ENCODE measurements around the gene CNTNAP2.

The CNTNAP2 gene

GRCh38 chr7:147240468-147240867, 1123.9 kb downstream of the CNTNAP2 start:
- no peak overlapping the region for H3K4me3 ChIP-seq (ENCODE audit: low read length)

GRCh38 chr7:147245274-147245673, 1128.7 kb downstream of the CNTNAP2 start:
- H3K36me3 ChIP-seq (ENCODE audit: control insufficient read depth, insufficient read depth, low read length), result no peaks in the 10 kb centered on the region
- H3K27me3 ChIP-seq (ENCODE audit: control insufficient read depth, insufficient read depth, low read length), result no peaks in the 10 kb centered on the region
- H3K4me3 ChIP-seq (ENCODE audit: low read length), result no peak overlapping the region
- H3K4me1 ChIP-seq (ENCODE audit: control insufficient read depth, insufficient read depth, low read length), result no peaks in the 10 kb centered on the region
- H3K9ac ChIP-seq (ENCODE audit: low read length), result no peak overlapping the region
- H3K27ac ChIP-seq (ENCODE audit: low read depth, low read length), result no peak overlapping the region

More at GRCh38 chr7:147240468-147240867, 1123.9 kb downstream of the CNTNAP2 start:
- H3K9ac ChIP-seq (ENCODE audit: low read length), result no peak overlapping the region
- no peak overlapping the region for H3K27ac ChIP-seq (ENCODE audit: low read depth, low read length)
- no peaks in the 10 kb centered on the region for H3K4me1 ChIP-seq (ENCODE audit: control insufficient read depth, insufficient read depth, low read length)
- H3K36me3 ChIP-seq (ENCODE audit: control insufficient read depth, insufficient read depth, low read length), result no peaks in the 10 kb centered on the region
- H3K27me3 ChIP-seq (ENCODE audit: control insufficient read depth, insufficient read depth, low read length), result no peaks in the 10 kb centered on the region

- Histone ChIP-seq H3K36me3 (ENCODE audit: control insufficient read depth, insufficient read depth, low read length) (no peaks in the 10 kb centered on the region), H3K27me3 (ENCODE audit: control insufficient read depth, insufficient read depth, low read length) (no peaks in the 10 kb centered on the region)
Observed at GRCh38 chr7:147249956-147250355, 1133.4 kb downstream of the CNTNAP2 start.

GRCh38 chr7:147251751-147252325, 1135.2 kb downstream of the CNTNAP2 start:
- no peaks in the 10 kb centered on the region for H3K4me1 ChIP-seq (ENCODE audit: control insufficient read depth, insufficient read depth, low read length)
- H3K27ac ChIP-seq (ENCODE audit: low read depth, low read length), result no peak overlapping the region
- no peaks in the 10 kb centered on the region for H3K27me3 ChIP-seq (ENCODE audit: control insufficient read depth, insufficient read depth, low read length)
- H3K4me3 ChIP-seq (ENCODE audit: low read length), result no peak overlapping the region
- H3K9ac ChIP-seq (ENCODE audit: low read length), result no peak overlapping the region
- no peaks in the 10 kb centered on the region for H3K36me3 ChIP-seq (ENCODE audit: control insufficient read depth, insufficient read depth, low read length)

More at GRCh38 chr7:147249956-147250355, 1133.4 kb downstream of the CNTNAP2 start:
- Histone ChIP-seq H3K27ac (ENCODE audit: low read depth, low read length) (no peak overlapping the region), H3K4me1 (ENCODE audit: control insufficient read depth, insufficient read depth, low read length) (no peaks in the 10 kb centered on the region), H3K4me3 (ENCODE audit: low read length) (no peak overlapping the region), H3K9ac (ENCODE audit: low read length) (no peak overlapping the region)

- Histone ChIP-seq H3K36me3 (ENCODE audit: control insufficient read depth, insufficient read depth, low read length) (no peaks in the 10 kb centered on the region), H3K9ac (ENCODE audit: low read length) (no peak overlapping the region), H3K4me3 (ENCODE audit: low read length) (no peak overlapping the region)
Observed at GRCh38 chr7:147261693-147262092, 1145.1 kb downstream of the CNTNAP2 start.

GRCh38 chr7:147265528-147265927, 1148.9 kb downstream of the CNTNAP2 start:
- no peak overlapping the region for H3K27ac ChIP-seq (ENCODE audit: low read depth, low read length)
- H3K36me3 ChIP-seq (ENCODE audit: control insufficient read depth, insufficient read depth, low read length), result no peaks in the 10 kb centered on the region

More at GRCh38 chr7:147261693-147262092, 1145.1 kb downstream of the CNTNAP2 start:
- no peaks in the 10 kb centered on the region for H3K4me1 ChIP-seq (ENCODE audit: control insufficient read depth, insufficient read depth, low read length)
- no peak overlapping the region for H3K27ac ChIP-seq (ENCODE audit: low read depth, low read length)
- no peaks in the 10 kb centered on the region for H3K27me3 ChIP-seq (ENCODE audit: control insufficient read depth, insufficient read depth, low read length)

GRCh38 chr7:147276106-147276505, 1159.5 kb downstream of the CNTNAP2 start:
- no peak overlapping the region for H3K9ac ChIP-seq (ENCODE audit: low read length)
- H3K4me3 ChIP-seq (ENCODE audit: low read length), result no peak overlapping the region
- H3K27ac ChIP-seq (ENCODE audit: low read depth, low read length), result no peak overlapping the region
- H3K27me3 ChIP-seq (ENCODE audit: control insufficient read depth, insufficient read depth, low read length), result no peaks in the 10 kb centered on the region
- H3K36me3 ChIP-seq (ENCODE audit: control insufficient read depth, insufficient read depth, low read length), result no peaks in the 10 kb centered on the region
- H3K4me1 ChIP-seq (ENCODE audit: control insufficient read depth, insufficient read depth, low read length), result no peaks in the 10 kb centered on the region

More at GRCh38 chr7:147265528-147265927, 1148.9 kb downstream of the CNTNAP2 start:
- Histone ChIP-seq H3K4me3 (ENCODE audit: low read length) (no peak overlapping the region), H3K27me3 (ENCODE audit: control insufficient read depth, insufficient read depth, low read length) (no peaks in the 10 kb centered on the region), H3K4me1 (ENCODE audit: control insufficient read depth, insufficient read depth, low read length) (no peaks in the 10 kb centered on the region), H3K9ac (ENCODE audit: low read length) (no peak overlapping the region)

- Histone ChIP-seq H3K9ac (ENCODE audit: low read length) (no peak overlapping the region), H3K36me3 (ENCODE audit: control insufficient read depth, insufficient read depth, low read length) (no peaks in the 10 kb centered on the region), H3K27me3 (ENCODE audit: control insufficient read depth, insufficient read depth, low read length) (no peaks in the 10 kb centered on the region), H3K27ac (ENCODE audit: low read depth, low read length) (no peak overlapping the region), H3K4me1 (ENCODE audit: control insufficient read depth, insufficient read depth, low read length) (no peaks in the 10 kb centered on the region), H3K4me3 (ENCODE audit: low read length) (no peak overlapping the region)
Observed at GRCh38 chr7:147276783-147277370, 1160.3 kb downstream of the CNTNAP2 start.

GRCh38 chr7:147279514-147279913, 1162.9 kb downstream of the CNTNAP2 start:
- Histone ChIP-seq H3K27me3 (ENCODE audit: control insufficient read depth, insufficient read depth, low read length) (no peaks in the 10 kb centered on the region), H3K27ac (ENCODE audit: low read depth, low read length) (no peak overlapping the region), H3K4me3 (ENCODE audit: low read length) (no peak overlapping the region), H3K36me3 (ENCODE audit: control insufficient read depth, insufficient read depth, low read length) (no peaks in the 10 kb centered on the region), H3K4me1 (ENCODE audit: control insufficient read depth, insufficient read depth, low read length) (no peaks in the 10 kb centered on the region), H3K9ac (ENCODE audit: low read length) (no peak overlapping the region)

GRCh38 chr7:147279964-147280374, 1163.4 kb downstream of the CNTNAP2 start:
- H3K27me3 ChIP-seq (ENCODE audit: control insufficient read depth, insufficient read depth, low read length), result no peaks in the 10 kb centered on the region
- no peaks in the 10 kb centered on the region for H3K36me3 ChIP-seq (ENCODE audit: control insufficient read depth, insufficient read depth, low read length)
- no peak overlapping the region for H3K4me3 ChIP-seq (ENCODE audit: low read length)
- no peak overlapping the region for H3K9ac ChIP-seq (ENCODE audit: low read length)
- no peaks in the 10 kb centered on the region for H3K4me1 ChIP-seq (ENCODE audit: control insufficient read depth, insufficient read depth, low read length)
- no peak overlapping the region for H3K27ac ChIP-seq (ENCODE audit: low read depth, low read length)

GRCh38 chr7:147282204-147282603, 1165.6 kb downstream of the CNTNAP2 start:
- Histone ChIP-seq H3K27me3 (ENCODE audit: control insufficient read depth, insufficient read depth, low read length) (no peaks in the 10 kb centered on the region), H3K27ac (ENCODE audit: low read depth, low read length) (no peak overlapping the region), H3K4me3 (ENCODE audit: low read length) (no peak overlapping the region), H3K4me1 (ENCODE audit: control insufficient read depth, insufficient read depth, low read length) (no peaks in the 10 kb centered on the region), H3K9ac (ENCODE audit: low read length) (no peak overlapping the region), H3K36me3 (ENCODE audit: control insufficient read depth, insufficient read depth, low read length) (no peaks in the 10 kb centered on the region)

GRCh38 chr7:147296201-147296600, 1179.6 kb downstream of the CNTNAP2 start:
- Histone ChIP-seq H3K9ac (ENCODE audit: low read length) (no peak overlapping the region), H3K36me3 (ENCODE audit: control insufficient read depth, insufficient read depth, low read length) (no peaks in the 10 kb centered on the region), H3K27ac (ENCODE audit: low read depth, low read length) (no peak overlapping the region), H3K27me3 (ENCODE audit: control insufficient read depth, insufficient read depth, low read length) (no peaks in the 10 kb centered on the region), H3K4me3 (ENCODE audit: low read length) (no peak overlapping the region), H3K4me1 (ENCODE audit: control insufficient read depth, insufficient read depth, low read length) (no peaks in the 10 kb centered on the region)

- Histone ChIP-seq H3K4me3 (ENCODE audit: low read length) (no peak overlapping the region), H3K9ac (ENCODE audit: low read length) (no peak overlapping the region), H3K27ac (ENCODE audit: low read depth, low read length) (no peak overlapping the region), H3K27me3 (ENCODE audit: control insufficient read depth, insufficient read depth, low read length) (no peaks in the 10 kb centered on the region), H3K4me1 (ENCODE audit: control insufficient read depth, insufficient read depth, low read length) (no peaks in the 10 kb centered on the region), H3K36me3 (ENCODE audit: control insufficient read depth, insufficient read depth, low read length) (no peaks in the 10 kb centered on the region)
Observed at GRCh38 chr7:147296986-147297385, 1180.4 kb downstream of the CNTNAP2 start.
